ENCODE measurements around the gene MAN1B1.

The MAN1B1 gene

GRCh38 chr9:137148242-137148641 lies 61.5 kb downstream of the MAN1B1 start:
- no peak for DNase-seq

GRCh38 chr9:137148661-137149060 lies 61.9 kb downstream of the MAN1B1 start:
- DNase-seq: no peak

- DNase-seq: no peak
Measured at GRCh38 chr9:137149363-137149762, 62.6 kb downstream of the MAN1B1 start.

GRCh38 chr9:137149942-137150616 lies 63.3 kb downstream of the MAN1B1 start:
- no peak for DNase-seq

GRCh38 chr9:137150617-137151457 lies 64.1 kb downstream of the MAN1B1 start:
- DNase-seq: no peak

- no peak for DNase-seq
Measured at GRCh38 chr9:137152844-137153405, 66.1 kb downstream of the MAN1B1 start.

- peak; percentile 56 to 67 for DNase-seq
Measured at GRCh38 chr9:137156567-137157375, 70.0 kb downstream of the MAN1B1 start.

GRCh38 chr9:137157618-137158415 lies 71.0 kb downstream of the MAN1B1 start:
- no peak for DNase-seq

GRCh38 chr9:137158625-137159024 lies 71.8 kb downstream of the MAN1B1 start:
- no peak for DNase-seq
